Pancreas (tissue), 10 donors: ENCODE data around the gene STK10. TPM values are rescaled to one million over a fixed set of nuclear protein-coding genes. Genes with fewer than 3 reads are reported as not detected.
A peak's percentile ranks its signal among the peaks of the same experiment; 100 is the strongest.

Experiments
- ATAC-seq, 4 donors: fragments of 200-7000 bp; cut with Tn5 transposase; one replicate each; pipeline versions ENCODE4 v1.8.0 to v1.9.1; 2020; ENCODE audit warnings: mild to moderate bottlenecking in 4 of 4, moderate library complexity in 4 of 4
- DNase-seq, 6 donors: peaks; one replicate each; pipeline ENCODE4 v3.0.0-alpha.2; 2020
- FAIRE-seq: peaks from 2 replicates; lab custom pipeline; 2012; peaks lifted over from hg19 to GRCh38; lab: Jason Lieb, UNC
- H3K27ac ChIP-seq, 4 donors: fragments of 200-600 bp; sonication (generic); 1 replicate in 3 of 4; 2 replicates in 1 of 4; pipeline versions ENCODE4 v1.5.0 to v1.8.0; 2020
- H3K27me3 ChIP-seq, 4 donors: fragments of 200-600 bp; one replicate each; pipeline ENCODE4 v1.8.0; 2021
- H3K36me3 ChIP-seq, 3 donors: fragments of 200-600 bp; sonication (generic) in 1 of 3; one replicate each; pipeline versions ENCODE4 v1.5.0 to v1.8.0; 2020 to 2021
- H3K4me1 ChIP-seq, 3 donors: fragments of 200-600 bp; one replicate each; pipeline ENCODE4 v1.8.0; 2021
- H3K4me3 ChIP-seq, 4 donors: fragments of 200-600 bp; sonication (generic) in 2 of 4; one replicate each; pipeline versions ENCODE4 v1.5.0 to v1.8.0; 2020 to 2021
- H3K9me3 ChIP-seq, 4 donors: fragments of 200-600 bp; one replicate each; pipeline ENCODE4 v1.8.0; 2021
- WGBS, 2 donors: extraction: QIAGEN DNeasy Blood & Tissue Kit; methylation state at CpG; one replicate each; pipeline ENCODE4 v1.1.7; 2013; 5-methylcytosine and 5-hydroxymethylcytosine counted together
- intact Hi-C, 3 donors: fragments of 100-400 bp; cut with DNase I; formaldehyde crosslinking; loops; one replicate each; pipeline versions ENCODE4 v1.11.1 to v1.14.2; 2022
- polyA plus RNA-seq, 2 donors: library from polyadenylated mRNA; stranded (reverse); fragments of 200-250 nt; gene quantifications; one replicate each; pipeline ENCODE4 v1.2.3, GENCODE V29; 2013
- total RNA-seq, 6 donors: library from RNA; stranded (reverse); fragmentation: NEBNext Ultra II Directional in 4 of 6; extraction: Animal tissue kit (Norgen Biotek cat#: 25700) in 4 of 6; gene quantifications; one replicate each; pipeline versions ENCODE4 v1.2.1 to v1.2.4, GENCODE V29; 2021 to 2023
- TF ChIP-seq, protein P1 (sequence below), 4 donors: fragments of 200-600 bp; sonication (generic) in 3 of 4; IDR thresholded peaks; one replicate each; pipeline versions ENCODE4 v1.5.0 to v1.8.0; 2021; ENCODE audit warnings: antibody characterized with exemption in 4 of 4
- donor health status: healthy with polysubstance abuse.
- donor health status: DM: no; HTN: no; CAD: no; lungs with moderate emphysema.
- donor health status: DM: no; HTN: no; CAD: no.
- donor health status: control.
- donor health status: control.
- donor health status: Bipolar disorder and iron deficiency.
- donor health status: DM: yes; HTN: yes; CAD: no.
- donor health status: DM: no; HTN: no; CAD: no.
- donor health status: DM: no; HTN: no; CAD: no.
- donor health status: DM: yes; HTN: yes; CAD: no.

Gene STK10
- total and polyA plus RNA-seq, 8 donors: 4.1 to 16.3 (median 7.3) TPM

DNA sequence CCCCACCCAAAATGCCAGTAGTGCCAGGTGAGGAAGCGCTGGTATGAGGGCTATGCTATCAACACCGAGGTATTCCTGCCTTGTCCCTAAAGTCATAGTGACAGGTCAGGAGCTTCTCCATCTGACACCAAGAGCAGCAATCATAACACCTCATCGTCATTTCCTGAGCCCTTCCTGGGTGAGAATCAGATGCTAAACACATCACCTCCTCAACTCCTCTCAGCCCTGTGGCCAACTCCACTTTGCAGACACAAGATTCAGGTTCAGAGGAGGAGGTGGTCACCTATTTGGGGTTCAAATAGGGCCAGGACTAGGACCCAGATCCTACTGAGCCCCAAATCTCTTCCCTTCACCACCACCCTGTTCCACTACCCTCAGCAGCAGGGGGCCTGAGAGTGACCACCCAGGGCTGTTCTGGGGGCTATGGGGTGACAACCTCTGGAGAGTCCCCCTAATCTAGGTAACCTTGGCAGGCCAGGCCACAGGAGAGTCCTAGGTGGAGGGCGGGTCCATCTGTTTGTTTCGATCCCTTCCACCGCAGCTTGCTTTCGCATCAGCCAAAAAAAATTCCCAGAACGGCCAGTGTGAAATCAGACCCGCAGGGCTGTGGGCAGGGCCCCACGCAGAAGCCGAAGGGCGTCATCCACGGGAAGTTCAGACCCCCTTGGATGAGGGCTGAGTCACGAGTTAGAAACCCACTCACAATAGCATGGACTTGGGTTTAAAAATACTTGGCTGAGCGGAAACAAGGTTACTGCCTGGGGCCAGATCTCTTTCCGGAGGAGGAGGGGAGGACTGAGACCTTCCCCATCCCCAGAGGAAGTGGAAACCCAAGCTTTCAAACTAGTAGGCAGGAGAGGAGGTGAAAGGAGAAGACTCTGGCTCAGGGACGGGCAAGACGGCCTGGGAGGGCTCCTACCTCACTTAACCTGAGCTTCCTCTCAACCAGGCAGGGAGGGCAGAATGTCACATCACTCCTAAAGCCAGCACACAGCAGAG, 8.7 kb downstream of the STK10 start:
- no peaks in the 10 kb centered on the region for H3K27me3 ChIP-seq
- no peaks in the 10 kb centered on the region for H3K4me1 ChIP-seq
- H3K9me3 ChIP-seq: no peaks in the 10 kb centered on the region
- ATAC-seq (peak in 2 of 4 donors; percentile 12 to 32), DNase-seq (no peak), FAIRE-seq (no peak)
- intact Hi-C loops: no loop called here
- TF ChIP-seq, protein P1, sequence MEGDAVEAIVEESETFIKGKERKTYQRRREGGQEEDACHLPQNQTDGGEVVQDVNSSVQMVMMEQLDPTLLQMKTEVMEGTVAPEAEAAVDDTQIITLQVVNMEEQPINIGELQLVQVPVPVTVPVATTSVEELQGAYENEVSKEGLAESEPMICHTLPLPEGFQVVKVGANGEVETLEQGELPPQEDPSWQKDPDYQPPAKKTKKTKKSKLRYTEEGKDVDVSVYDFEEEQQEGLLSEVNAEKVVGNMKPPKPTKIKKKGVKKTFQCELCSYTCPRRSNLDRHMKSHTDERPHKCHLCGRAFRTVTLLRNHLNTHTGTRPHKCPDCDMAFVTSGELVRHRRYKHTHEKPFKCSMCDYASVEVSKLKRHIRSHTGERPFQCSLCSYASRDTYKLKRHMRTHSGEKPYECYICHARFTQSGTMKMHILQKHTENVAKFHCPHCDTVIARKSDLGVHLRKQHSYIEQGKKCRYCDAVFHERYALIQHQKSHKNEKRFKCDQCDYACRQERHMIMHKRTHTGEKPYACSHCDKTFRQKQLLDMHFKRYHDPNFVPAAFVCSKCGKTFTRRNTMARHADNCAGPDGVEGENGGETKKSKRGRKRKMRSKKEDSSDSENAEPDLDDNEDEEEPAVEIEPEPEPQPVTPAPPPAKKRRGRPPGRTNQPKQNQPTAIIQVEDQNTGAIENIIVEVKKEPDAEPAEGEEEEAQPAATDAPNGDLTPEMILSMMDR (IDR thresholded peaks at IDR 0.05): no peak
- no peak overlapping the region for H3K4me3 ChIP-seq
- H3K36me3 ChIP-seq: no peaks in the 10 kb centered on the region
- WGBS, 2 donors: 78% methylated on average over 18 of the region's 18 CpGs
- H3K27ac ChIP-seq: peak overlapping the region in 2 of 4 donors; percentile 11 to 33

DNA sequence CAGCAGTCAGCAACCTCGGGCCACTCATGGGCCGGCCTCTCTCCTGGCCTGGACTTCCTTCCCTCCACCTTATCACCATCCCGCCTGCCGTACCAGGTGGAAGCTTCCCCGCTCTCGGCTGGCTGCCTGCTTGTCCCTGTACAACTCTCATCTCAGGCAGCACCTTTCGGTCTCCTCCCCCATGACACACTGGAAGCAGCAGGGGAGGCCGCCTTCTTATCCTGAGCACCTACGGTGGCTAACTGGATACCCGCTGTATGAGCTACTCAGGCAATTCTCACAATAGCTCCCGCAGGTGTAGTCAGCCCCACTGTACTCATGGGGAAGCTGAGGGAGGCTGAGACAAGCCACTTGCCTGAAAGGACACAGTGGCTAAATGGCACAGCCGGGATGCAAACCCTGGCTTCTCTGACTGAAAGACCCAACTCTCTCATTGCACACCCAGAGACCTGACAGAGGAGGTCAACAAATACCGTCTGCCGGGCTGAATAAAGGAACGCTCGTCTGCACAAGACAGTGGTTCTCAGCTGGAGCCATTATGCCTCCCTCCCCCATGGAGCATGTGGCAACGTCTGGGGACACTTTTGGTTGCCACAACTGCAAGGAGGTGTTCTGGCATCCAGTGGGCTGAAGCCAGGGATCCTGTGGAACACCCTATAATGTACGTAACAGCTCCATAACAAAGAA, 9.6 kb downstream of the STK10 start:
- peak in 1 of 6 donors; percentile 44 for DNase-seq
- H3K36me3 ChIP-seq: no peaks in the 10 kb centered on the region
- 64 to 65% methylated on average over 18 of the region's 18 CpGs for WGBS, 2 donors
- H3K27ac ChIP-seq: peak overlapping the region in 1 of 4 donors; percentile 11
- FAIRE-seq: no peak
- no peaks in the 10 kb centered on the region for H3K9me3 ChIP-seq
- TF ChIP-seq, protein P1 (IDR thresholded peaks at IDR 0.05): no peak
- peak in 1 of 4 donors; percentile 58 for ATAC-seq
- no peaks in the 10 kb centered on the region for H3K4me1 ChIP-seq
- H3K4me3 ChIP-seq: no peak overlapping the region
- H3K27me3 ChIP-seq: no peaks in the 10 kb centered on the region
- intact Hi-C loops: no loop called here

DNA sequence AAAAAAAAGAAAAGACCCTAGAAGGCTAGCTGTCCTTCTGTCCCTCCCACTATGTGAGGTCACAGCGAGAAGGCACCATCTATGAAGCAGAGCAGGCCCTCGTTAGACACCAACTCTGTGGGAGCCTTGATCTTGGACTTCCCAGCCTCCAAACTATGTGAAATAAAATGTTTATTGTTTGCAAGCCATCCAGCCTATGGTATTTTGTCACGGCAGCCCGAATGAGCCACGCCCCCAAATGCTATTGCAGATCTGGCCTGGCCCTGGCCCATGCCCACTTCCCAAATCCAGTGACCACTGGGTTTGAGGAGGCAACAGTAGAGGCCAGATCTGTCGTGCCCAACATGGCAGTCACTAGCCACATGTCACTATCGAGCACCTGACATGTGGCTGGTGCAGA, 10.8 kb downstream of the STK10 start:
- TF ChIP-seq, protein P1 (IDR thresholded peaks at IDR 0.05): no peak
- Histone ChIP-seq H3K36me3 (no peaks in the 10 kb centered on the region), H3K9me3 (no peaks in the 10 kb centered on the region), H3K4me3 (no peak overlapping the region), H3K27me3 (no peaks in the 10 kb centered on the region), H3K4me1 (no peaks in the 10 kb centered on the region), H3K27ac (no peak overlapping the region)
- intact Hi-C loops: no loop called here
- ATAC-seq (no peak), FAIRE-seq (no peak), DNase-seq (no peak)
- 85 to 93% methylated on average over 7 of the region's 7 CpGs for WGBS, 2 donors

DNA sequence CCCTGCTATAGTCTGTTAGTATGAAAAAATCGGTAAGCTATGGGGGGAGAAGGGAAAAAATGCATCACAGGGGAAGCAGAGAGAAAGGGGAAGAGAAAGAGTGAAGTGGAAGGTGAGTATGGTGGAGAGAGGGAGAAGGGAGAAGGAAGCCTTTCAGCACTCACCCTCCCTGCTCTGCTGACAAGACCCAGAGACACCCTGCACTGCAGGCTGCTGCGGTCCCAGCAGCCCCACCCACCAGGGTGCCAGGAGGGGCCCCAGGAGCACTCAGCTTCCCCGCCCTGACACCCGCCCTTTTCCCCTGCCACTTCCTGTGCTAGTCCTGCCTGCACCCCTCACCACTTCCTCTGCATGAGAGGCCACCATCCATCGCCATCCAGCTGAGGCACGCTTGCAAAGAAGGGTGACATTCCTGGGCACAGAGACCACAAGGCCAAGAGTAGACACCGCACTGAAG, 12.7 kb downstream of the STK10 start:
- Histone ChIP-seq H3K4me1 (no peaks in the 10 kb centered on the region), H3K27me3 (no peaks in the 10 kb centered on the region), H3K27ac (no peak overlapping the region), H3K9me3 (no peaks in the 10 kb centered on the region), H3K4me3 (peak overlapping the region in 1 of 4 donors; percentile 13), H3K36me3 (no peaks in the 10 kb centered on the region)
- intact Hi-C loops: no loop called here
- DNase-seq: peak in 1 of 6 donors; percentile 57
- TF ChIP-seq, protein P1 (IDR thresholded peaks at IDR 0.05): no peak
- peak in 3 of 4 donors; percentile 31 to 65 (median 47) for ATAC-seq
- no peak for FAIRE-seq
- 80 to 86% methylated on average over 7 of the region's 7 CpGs for WGBS, 2 donors
